Activated CD4-positive, alpha-beta T cell treated with anti-CD3 and anti-CD28 coated beads, Interleukin-2, amount 50 U/mL, for 1 hour (primary cell): ENCODE data around the gene ZNF141.
"Not testable (repeated sequence)": the region's sequence is repeated elsewhere in the genome, so short reads cannot be mapped to it uniquely, and the experiment has no call there.

ENCODE experiments used
- DNase-seq: peaks from one replicate; pipeline ENCODE4 v3.0.0-alpha.2; 2020

ZNF141 gene

GRCh38 chr4:385934-386707, 48.5 kb downstream of the ZNF141 start:
- no peak for DNase-seq

DNA sequence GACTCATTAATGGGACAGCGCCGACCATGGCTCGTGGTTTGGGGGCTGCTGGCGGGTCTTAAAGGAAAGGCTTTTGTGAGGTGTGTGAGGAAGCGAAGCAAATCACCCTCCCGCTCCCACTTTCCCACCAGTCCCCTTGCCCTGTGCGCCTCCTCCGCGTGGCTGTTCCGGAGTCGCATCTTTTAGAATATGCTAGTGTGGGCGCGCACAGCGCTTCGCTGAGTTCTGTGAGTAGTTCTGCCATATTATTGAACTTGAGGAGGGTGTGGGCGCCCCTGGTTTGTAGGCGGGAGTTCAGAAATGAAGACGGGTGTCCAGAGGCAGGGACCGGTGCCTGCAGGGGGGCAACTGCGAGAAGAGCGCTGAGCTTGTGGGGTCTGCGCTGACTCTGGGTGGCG, 49.1 kb downstream of the ZNF141 start:
- DNase-seq, result no peak

DNA sequence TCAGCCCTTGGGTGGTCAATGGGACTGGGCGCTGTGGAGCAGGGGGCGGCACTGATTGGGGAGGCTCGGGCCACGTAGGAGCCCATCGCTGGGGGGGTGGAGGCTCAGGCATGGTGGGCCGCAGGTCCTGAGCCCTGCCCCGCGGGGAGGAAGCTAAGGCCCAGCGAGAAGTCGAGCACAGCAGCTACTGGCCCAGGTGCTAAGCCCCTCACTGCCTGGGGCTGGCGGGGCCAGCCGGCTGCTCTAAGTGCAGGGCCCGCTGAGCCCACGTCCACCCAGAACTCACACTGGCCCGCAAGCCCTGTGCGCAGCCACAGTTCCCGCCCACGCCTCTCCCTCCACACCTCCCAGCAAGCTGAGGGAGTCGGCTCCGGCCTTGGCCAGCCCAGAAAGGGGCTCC, 66.4 kb downstream of the ZNF141 start:
- DNase-seq, result no peak

DNA sequence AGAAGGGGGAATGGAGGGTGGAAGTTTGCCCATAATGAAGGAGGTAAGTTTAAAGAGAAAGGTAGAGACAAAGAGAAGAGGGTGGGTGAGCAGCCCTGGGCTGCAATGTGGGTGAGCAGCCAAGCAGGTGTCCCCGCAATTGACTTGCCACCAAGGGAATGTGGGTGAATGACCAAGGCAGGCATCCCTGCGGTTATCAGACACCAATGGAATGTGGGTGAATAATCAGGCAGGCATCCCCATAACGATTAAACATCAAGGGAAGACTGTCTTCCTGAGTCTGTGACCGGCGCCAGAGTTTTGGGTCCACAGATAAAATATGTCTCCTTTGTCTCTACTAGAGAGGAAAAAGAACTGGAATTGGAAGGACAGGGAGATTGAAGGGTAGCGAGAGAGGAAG, 70.7 kb downstream of the ZNF141 start:
- not testable (repeated sequence) for DNase-seq

DNA sequence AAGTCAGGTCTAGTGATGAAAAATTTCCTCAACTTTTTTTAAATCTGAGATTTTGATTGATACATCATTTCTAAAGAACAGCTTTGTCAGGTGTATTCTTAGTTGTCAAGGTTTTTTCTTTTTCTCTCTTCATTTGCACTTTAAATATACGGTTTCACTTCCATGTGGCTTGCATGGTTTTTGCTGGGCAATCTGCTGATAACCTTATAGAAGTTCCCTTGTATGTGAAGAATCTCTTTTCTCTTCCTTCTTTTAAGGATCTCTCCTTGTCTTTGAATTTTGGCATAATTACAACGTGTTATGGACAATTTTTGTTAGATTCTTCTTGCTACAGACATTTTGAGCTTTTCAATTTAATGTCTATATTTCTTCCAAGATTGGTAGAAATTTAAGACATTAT, 85.0 kb downstream of the ZNF141 start:
- DNase-seq, result no peak
